Gastroesophageal sphincter (tissue), 4 donors: ENCODE data around the gene VPS8. TPM values are rescaled to one million over a fixed set of nuclear protein-coding genes. Genes with fewer than 3 reads are reported as not detected.

Experiments used
- ATAC-seq: fragments of 150-250 bp; one replicate; pipeline ENCODE4 v1.9.1; 2016; ENCODE audit warnings: mild to moderate bottlenecking, moderate library complexity
- H3K27ac ChIP-seq, 4 donors: fragments of 200-600 bp; sonication (generic) in 3 of 4; 1 replicate in 3 of 4; 2 replicates in 1 of 4; pipeline ENCODE4 v1.5.1; 2016 to 2019
- H3K27me3 ChIP-seq: fragments of 200-600 bp; sonication (generic); one replicate; pipeline ENCODE4 v1.5.1; 2019
- H3K36me3 ChIP-seq, 2 donors: fragments of 200-600 bp; sonication (generic); one replicate each; pipeline ENCODE4 v1.5.1; 2019; ENCODE audit warnings: control low read depth in 1 of 2
- H3K4me1 ChIP-seq, 3 donors: fragments of 200-600 bp; sonication (generic); 1 replicate in 2 of 3; 2 replicates in 1 of 3; pipeline ENCODE4 v1.5.1; 2016 to 2019; ENCODE audit warnings: control low read depth in 2 of 3
- H3K4me3 ChIP-seq, 2 donors: fragments of 200-600 bp; sonication (generic); one replicate each; pipeline ENCODE4 v1.5.1; 2019; ENCODE audit warnings: mild to moderate bottlenecking in 1 of 2, moderate library complexity in 1 of 2
- H3K9me3 ChIP-seq, 3 donors: fragments of 200-600 bp; sonication (generic); one replicate each; pipeline ENCODE4 v1.5.1; 2017 to 2019; ENCODE audit warnings: control low read depth in 2 of 3
- CTCF ChIP-seq, 4 experiments: fragments of 200-600 bp in 2 of 4; fragments of 450-650 bp in 2 of 4; sonication (generic) in 1 of 4; IDR thresholded peaks; one replicate each; pipeline ENCODE4 v1.5.1; 2017 to 2019; ENCODE audit warnings: antibody characterized with exemption in 4 of 4, mild to moderate bottlenecking in 2 of 4, moderate library complexity in 2 of 4
- EP300 ChIP-seq: sonication (generic); formaldehyde crosslinking; IDR thresholded peaks from one replicate; pipeline ENCODE4 v1.6.1; 2017; ENCODE audit warnings: antibody characterized with exemption, mild to moderate bottlenecking
- POLR2A ChIP-seq, 2 donors: fragments of 450-650 bp; IDR thresholded peaks; one replicate each; pipeline ENCODE4 v1.6.1; 2017; ENCODE audit warnings: antibody characterized with exemption in 2 of 2, mild to moderate bottlenecking in 2 of 2, moderate library complexity in 1 of 2
- POLR2AphosphoS5 ChIP-seq: sonication (generic); formaldehyde crosslinking; IDR thresholded peaks from one replicate; pipeline ENCODE4 v1.6.1; 2017; ENCODE audit warnings: antibody characterized with exemption
- WGBS, 2 donors: methylation state at CpG; one replicate each; pipeline ENCODE4 v1.1.5; 2018; ENCODE audit warnings: low coverage in 1 of 2; 5-methylcytosine and 5-hydroxymethylcytosine counted together
- total RNA-seq, 4 donors: library from RNA; depleted of rRNA; stranded (reverse); fragments of >200 nt; gene quantifications; one replicate each; pipeline ENCODE4 v1.1.0, GENCODE V29; 2016

Gene VPS8
- total RNA-seq, 4 donors from 2014 or later = 27.1 to 72.5 (median 40.8) TPM

DNA sequence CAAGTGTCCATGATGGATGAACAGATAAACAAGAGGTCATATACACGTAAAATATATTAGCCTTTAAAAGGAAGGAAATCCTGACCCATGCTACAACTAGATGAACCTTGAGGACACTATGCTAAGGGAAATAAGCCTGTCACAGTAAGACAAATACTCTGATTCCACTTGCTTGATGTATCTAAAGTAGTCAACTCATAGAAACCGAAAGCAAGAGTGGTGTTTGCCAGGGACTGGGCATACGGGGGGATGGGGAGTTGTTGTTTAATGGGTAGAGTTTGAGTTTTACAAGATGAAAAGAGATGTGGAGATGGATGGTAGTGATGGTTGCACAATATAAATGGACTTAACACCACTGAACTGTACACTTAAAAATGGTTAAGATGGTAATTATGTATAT lies 275.5 kb downstream of the VPS8 start:
- no peak for ATAC-seq
- H3K4me1 ChIP-seq = peaks cover 2 to 36% (median 8%) of the 10 kb centered on the region in 3 donors
- no peaks in the 10 kb centered on the region for H3K9me3 ChIP-seq
- TF ChIP-seq EP300 (no peak), POLR2A (IDR thresholded peaks at IDR 0.05) (no peak), CTCF (IDR thresholded peaks at IDR 0.05) (no peak), POLR2AphosphoS5 (no peak)
- H3K36me3 ChIP-seq = peaks cover 0 to 9% of the 10 kb centered on the region in 2 donors
- WGBS, 2 donors = 59 to 80% methylated on average over 3 of the region's 3 CpGs
- H3K27ac ChIP-seq = no peak overlapping the region
- H3K27me3 ChIP-seq = no peaks in the 10 kb centered on the region
- H3K4me3 ChIP-seq = no peak overlapping the region

DNA sequence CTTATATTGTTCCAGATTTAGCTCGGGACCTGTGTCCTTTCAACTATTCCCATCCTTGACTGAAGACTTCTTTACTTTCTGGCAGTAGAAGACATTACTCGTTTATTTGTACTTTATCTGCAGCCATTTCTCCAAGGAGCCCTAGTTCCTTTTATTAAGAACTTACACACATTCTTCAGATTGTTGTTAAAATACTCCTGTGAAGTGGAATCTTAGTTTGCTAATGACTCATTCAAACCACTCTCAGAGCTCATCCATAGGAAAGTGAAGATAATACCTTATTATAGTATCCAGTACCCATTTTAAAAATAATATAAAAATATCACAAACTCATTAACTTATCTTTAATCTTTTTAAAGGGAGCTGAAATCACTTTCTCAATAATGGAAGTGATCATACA lies 277.4 kb downstream of the VPS8 start:
- Histone ChIP-seq H3K4me3 (no peak overlapping the region), H3K9me3 (no peaks in the 10 kb centered on the region), H3K27me3 (no peaks in the 10 kb centered on the region), H3K4me1 (peaks cover 2 to 39% (median 8%) of the 10 kb centered on the region in 3 donors), H3K27ac (no peak overlapping the region), H3K36me3 (no peaks in the 10 kb centered on the region)
- no peak for ATAC-seq
- TF ChIP-seq CTCF (IDR thresholded peaks at IDR 0.05) (no peak), POLR2A (IDR thresholded peaks at IDR 0.05) (no peak), EP300 (no peak), POLR2AphosphoS5 (no peak)
- WGBS, 2 donors = 25 to 40% methylated on average over 1 to 2 of the region's 2 CpGs

GRCh38 chr3:185089751-185090150 lies 277.8 kb downstream of the VPS8 start:
- H3K9me3 ChIP-seq = no peaks in the 10 kb centered on the region
- no peak overlapping the region for H3K27ac ChIP-seq
- TF ChIP-seq POLR2A (IDR thresholded peaks at IDR 0.05) (no peak), CTCF (IDR thresholded peaks at IDR 0.05) (no peak), EP300 (no peak), POLR2AphosphoS5 (no peak)
- H3K4me3 ChIP-seq = no peak overlapping the region
- no peaks in the 10 kb centered on the region for H3K27me3 ChIP-seq
- ATAC-seq = no peak
- H3K36me3 ChIP-seq = no peaks in the 10 kb centered on the region
- H3K4me1 ChIP-seq = peaks cover 2 to 39% (median 5%) of the 10 kb centered on the region in 3 donors

DNA sequence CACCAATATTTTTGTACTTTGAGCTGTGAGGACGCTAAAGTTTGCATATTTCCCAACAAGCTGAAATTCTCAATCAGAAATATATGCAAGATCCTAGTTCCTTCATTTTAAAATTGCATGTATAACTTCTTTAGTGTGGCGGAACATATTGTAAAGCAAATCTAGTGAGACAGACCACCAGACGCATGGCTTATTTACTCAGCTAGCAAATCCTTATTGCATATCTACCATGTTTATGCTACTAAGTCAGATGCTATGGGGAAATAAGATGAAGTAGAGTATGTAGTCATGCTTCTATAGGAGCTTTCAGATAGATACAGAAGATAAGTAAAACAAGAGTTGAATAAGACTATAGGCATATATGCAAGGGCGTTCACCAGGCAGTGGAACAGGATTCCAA lies 278.8 kb downstream of the VPS8 start:
- 86 to 96% methylated on average over 4 of the region's 4 CpGs for WGBS, 2 donors
- peaks cover 0 to 34% (median 2%) of the 10 kb centered on the region in 3 donors for H3K4me1 ChIP-seq
- no peak overlapping the region for H3K4me3 ChIP-seq
- H3K9me3 ChIP-seq = no peaks in the 10 kb centered on the region
- H3K36me3 ChIP-seq = no peaks in the 10 kb centered on the region
- no peak overlapping the region for H3K27ac ChIP-seq
- no peaks in the 10 kb centered on the region for H3K27me3 ChIP-seq
- ATAC-seq = no peak
- TF ChIP-seq POLR2A (IDR thresholded peaks at IDR 0.05) (no peak), EP300 (no peak), POLR2AphosphoS5 (no peak), CTCF (IDR thresholded peaks at IDR 0.05) (no peak)

GRCh38 chr3:185093116-185093515 lies 281.1 kb downstream of the VPS8 start:
- H3K27me3 ChIP-seq = no peaks in the 10 kb centered on the region
- peaks cover 0 to 32% (median 2%) of the 10 kb centered on the region in 3 donors for H3K4me1 ChIP-seq
- no peaks in the 10 kb centered on the region for H3K9me3 ChIP-seq
- no peaks in the 10 kb centered on the region for H3K36me3 ChIP-seq
- ATAC-seq = no peak
- H3K4me3 ChIP-seq = no peak overlapping the region
- TF ChIP-seq CTCF (IDR thresholded peaks at IDR 0.05) (no peak), EP300 (no peak), POLR2A (IDR thresholded peaks at IDR 0.05) (no peak), POLR2AphosphoS5 (no peak)
- no peak overlapping the region for H3K27ac ChIP-seq
